ENCODE measurements around the gene CACTIN. TPM values are rescaled to one million over a fixed set of nuclear protein-coding genes. Genes with fewer than 3 reads are reported as not detected.
A peak's percentile ranks its signal among the peaks of the same experiment; 100 is the strongest.

CACTIN gene
- polyA plus RNA-seq, 1 experiment = 13.8 TPM

GRCh38 chr19:3580156-3580934 lies 46.2 kb downstream of the CACTIN start:
- no peak for TF ChIP-seq CTCF (IDR thresholded peaks at IDR 0.05; ENCODE audit: insufficient read depth, low read depth, low read length)
- H3K4me3 ChIP-seq (ENCODE audit: low read depth, low read length) = no peak overlapping the region
- peaks cover 2% of the 10 kb centered on the region for H3K36me3 ChIP-seq (ENCODE audit: control insufficient read depth, insufficient read depth, low read length)
- peak; percentile 76 for DNase-seq (ENCODE audit: low read depth)
- no peaks in the 10 kb centered on the region for H3K27me3 ChIP-seq (ENCODE audit: control insufficient read depth, insufficient read depth, low read length)
- ChIA-PET POLR2A (no interaction called here), CTCF (interaction anchor here (1.5 kb wide), 1 partner anchor 120 kb away, joined by 4 read pairs; the partner anchor contains the start of gene PIP5K1C)

GRCh38 chr19:3578390-3578789 lies 48.2 kb downstream of the CACTIN start:
- H3K36me3 ChIP-seq (ENCODE audit: control insufficient read depth, insufficient read depth, low read length) = peaks cover 5% of the 10 kb centered on the region
- no peak for TF ChIP-seq CTCF (IDR thresholded peaks at IDR 0.05; ENCODE audit: insufficient read depth, low read depth, low read length)
- DNase-seq (ENCODE audit: low read depth) = no peak
- no peaks in the 10 kb centered on the region for H3K27me3 ChIP-seq (ENCODE audit: control insufficient read depth, insufficient read depth, low read length)
- CTCF ChIA-PET = interaction anchor here (0.6 to 0.7 kb wide), 2 partner anchors 20 to 32 kb away, joined by 3 to 4 read pairs; no protein-coding TSS in a partner anchor
- POLR2A ChIA-PET = no interaction called here
- H3K4me3 ChIP-seq (ENCODE audit: low read depth, low read length) = no peak overlapping the region

GRCh38 chr19:3577723-3578344 lies 48.8 kb downstream of the CACTIN start:
- peaks cover 5% of the 10 kb centered on the region for H3K36me3 ChIP-seq (ENCODE audit: control insufficient read depth, insufficient read depth, low read length)
- DNase-seq (ENCODE audit: low read depth) = no peak
- CTCF ChIA-PET = interaction anchor here (0.7 kb wide), 1 partner anchor 31 kb away, joined by 3 read pairs; no protein-coding TSS in a partner anchor

GRCh38 chr19:3576696-3577443 lies 49.7 kb downstream of the CACTIN start:
- Histone ChIP-seq H3K4me3 (ENCODE audit: low read depth, low read length) (peak overlapping the region; percentile 27), H3K27me3 (ENCODE audit: control insufficient read depth, insufficient read depth, low read length) (no peaks in the 10 kb centered on the region), H3K36me3 (ENCODE audit: control insufficient read depth, insufficient read depth, low read length) (peaks cover 5% of the 10 kb centered on the region)
- TF ChIP-seq CTCF (IDR thresholded peaks at IDR 0.05; ENCODE audit: insufficient read depth, low read depth, low read length) = no peak
- no peak for DNase-seq (ENCODE audit: low read depth)
- ChIA-PET CTCF (interaction anchor here (0.7 to 1.1 kb wide), 3 partner anchors 14 to 31 kb away, joined by 3 read pairs; no protein-coding TSS in a partner anchor), POLR2A (interaction anchor here (0.5 kb wide), 1 partner anchor 123 kb away, joined by 3 read pairs; the partner anchor contains the start of gene PIP5K1C)

More at GRCh38 chr19:3577723-3578344, 48.8 kb downstream of the CACTIN start:
- Histone ChIP-seq H3K4me3 (ENCODE audit: low read depth, low read length) (no peak overlapping the region), H3K27me3 (ENCODE audit: control insufficient read depth, insufficient read depth, low read length) (no peaks in the 10 kb centered on the region)
- TF ChIP-seq CTCF (IDR thresholded peaks at IDR 0.05; ENCODE audit: insufficient read depth, low read depth, low read length) = no peak
- POLR2A ChIA-PET = no interaction called here
